ENCODE results near the gene PLA2G2D.
"Not testable (repeated sequence)": the region's sequence is repeated elsewhere in the genome, so short reads cannot be mapped to it uniquely, and the experiment has no call there.

PLA2G2D gene

DNA sequence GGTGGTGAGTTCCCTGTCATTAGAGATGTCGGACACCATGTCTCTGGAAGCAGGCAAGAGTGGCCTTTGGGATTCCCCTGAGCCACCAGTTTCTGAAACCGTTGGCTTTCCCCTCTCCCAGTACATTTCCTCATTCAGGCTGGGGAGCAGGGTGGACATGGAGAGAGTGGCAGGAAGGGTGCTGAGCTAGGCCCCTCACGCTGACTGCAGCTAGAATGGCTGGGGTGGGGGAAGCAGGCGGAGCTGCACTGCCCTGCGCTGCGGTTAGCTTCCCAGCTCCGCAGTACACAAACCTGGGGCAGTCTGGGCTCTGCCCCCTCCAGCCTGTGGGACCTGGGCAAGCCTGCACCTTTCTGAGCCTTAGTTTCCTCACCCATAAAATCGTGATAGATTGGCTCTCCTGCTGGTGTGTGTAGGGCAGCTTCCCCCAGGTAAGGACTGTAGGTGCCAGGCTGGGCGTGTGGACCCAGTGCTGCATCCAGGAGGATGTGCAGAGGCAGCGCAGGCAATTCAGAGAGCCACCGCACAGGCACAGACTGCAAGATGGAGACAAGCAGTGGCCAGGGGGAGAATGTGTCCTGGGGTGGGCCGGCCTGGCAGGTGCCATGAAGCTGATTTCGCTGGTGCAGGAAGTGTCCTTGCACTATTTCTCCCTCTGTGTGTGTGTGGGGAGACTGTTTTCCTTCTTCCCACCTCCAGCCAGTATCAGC lies 22.8 kb upstream of the PLA2G2D start:
- DNase-seq: no peak

DNA sequence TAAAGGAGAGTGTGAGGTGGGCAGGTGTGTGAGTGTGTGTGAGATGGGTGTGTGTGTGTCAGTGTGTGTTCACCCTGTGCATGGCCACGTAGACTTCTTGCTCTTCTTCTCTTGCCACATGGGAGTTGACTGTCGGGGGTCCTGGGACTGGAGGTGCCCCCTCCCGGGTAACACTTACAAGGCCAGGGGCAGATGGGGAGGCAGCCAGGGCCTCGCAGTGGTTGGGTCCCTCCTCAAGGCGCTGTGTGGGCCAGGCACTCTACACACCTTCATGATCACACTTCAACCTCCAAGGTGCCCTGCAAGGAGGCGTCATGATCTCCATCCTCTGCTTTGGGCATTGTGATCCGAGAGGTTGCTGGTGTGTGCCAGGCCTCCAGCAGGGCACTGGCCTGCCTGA lies 22.1 kb upstream of the PLA2G2D start:
- no peak for DNase-seq

DNA sequence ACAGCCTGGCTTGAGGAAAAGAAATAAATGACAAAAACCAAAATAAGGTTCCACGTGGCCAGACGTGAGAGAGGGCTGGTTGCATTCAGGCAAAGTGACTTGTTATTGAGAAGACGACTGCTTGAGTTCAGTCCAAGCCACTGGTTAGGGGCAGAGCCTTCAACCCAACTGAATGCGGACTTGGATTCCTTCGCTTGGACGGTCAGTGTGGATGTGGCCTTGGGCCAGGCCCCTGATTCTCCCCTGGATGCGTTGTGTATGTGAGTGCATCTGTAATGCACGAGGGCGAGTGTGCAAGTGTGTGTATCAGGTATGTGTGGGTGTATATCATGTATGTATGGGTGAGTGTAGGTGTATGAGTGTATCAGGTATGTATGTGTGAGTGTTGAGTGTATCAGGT lies 21.7 kb upstream of the PLA2G2D start:
- DNase-seq: no peak

DNA sequence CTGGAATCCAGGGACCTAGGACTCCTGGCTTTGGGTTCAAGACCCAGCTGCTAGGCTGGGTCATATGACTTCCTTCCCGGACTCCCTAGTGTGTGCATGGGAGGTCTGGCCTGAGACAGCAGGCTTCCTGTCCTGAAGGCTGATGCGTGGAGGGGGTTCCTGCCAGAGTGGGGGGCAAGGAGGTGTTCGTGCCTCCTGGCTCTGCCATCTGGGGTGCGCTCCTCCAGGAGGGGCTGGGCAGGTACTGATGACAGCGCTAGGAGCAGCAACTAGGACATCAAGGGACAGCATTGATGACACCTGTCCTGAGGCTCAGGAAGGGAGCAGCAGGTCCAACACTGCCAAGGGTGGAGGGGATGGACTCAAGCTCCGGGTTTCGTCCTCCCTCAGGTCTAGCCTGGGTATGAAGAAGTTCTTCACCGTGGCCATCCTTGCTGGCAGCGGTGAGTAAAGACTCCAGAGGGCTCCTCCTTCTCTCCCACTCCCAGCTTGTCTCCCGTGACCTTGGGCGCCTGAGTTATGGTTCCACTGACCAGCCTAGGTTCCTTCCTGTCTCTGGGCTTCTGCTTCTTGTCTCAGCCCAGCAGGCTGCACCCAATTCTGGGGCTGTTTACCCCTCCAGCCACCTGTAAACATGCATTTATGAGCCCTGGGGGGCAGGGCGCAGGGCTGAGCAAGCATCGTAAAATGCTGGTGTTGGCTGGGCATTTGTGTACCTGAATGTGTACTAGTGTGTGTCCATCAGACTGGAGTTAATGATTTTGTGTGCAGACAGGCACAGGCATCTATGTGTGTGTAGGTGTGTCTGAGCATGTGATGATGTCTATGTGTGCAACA lies 20.7 kb upstream of the PLA2G2D start:
- no peak for DNase-seq

DNA sequence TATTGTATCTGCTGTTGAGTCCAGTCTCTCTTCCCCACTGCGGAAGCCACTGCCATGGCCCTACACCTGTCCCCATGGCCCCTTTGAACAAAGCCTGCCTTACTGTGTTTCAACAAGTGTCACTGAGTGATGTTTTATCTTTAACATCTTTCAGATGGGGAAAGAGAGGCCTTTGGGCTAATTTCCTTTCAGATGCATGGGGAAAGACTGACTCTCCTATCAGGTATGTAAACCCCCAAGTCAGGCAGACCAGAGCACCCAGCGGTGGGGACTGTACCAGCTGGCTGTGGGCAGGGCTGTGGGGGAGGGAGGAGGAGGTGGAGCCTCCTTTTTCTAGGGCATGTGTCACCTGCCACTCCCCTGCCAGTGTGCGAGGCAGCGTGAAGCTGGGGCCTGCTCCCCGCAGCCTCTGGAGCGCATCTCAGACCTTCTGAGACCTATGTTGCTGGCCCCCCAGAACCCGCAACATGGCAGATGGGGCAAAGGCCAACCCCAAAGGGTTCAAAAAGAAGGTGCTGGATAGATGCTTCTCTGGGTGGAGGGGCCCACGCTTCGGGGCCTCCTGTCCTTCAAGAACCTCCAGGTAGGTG lies 19.7 kb upstream of the PLA2G2D start, which contains the start of gene PLA2G2F:
PLA2G2F (plus strand) TSS at position 363 of the 590 bp plus-strand sequence; CDS start at position 468, 105 bp downstream.
- no peak for DNase-seq

DNA sequence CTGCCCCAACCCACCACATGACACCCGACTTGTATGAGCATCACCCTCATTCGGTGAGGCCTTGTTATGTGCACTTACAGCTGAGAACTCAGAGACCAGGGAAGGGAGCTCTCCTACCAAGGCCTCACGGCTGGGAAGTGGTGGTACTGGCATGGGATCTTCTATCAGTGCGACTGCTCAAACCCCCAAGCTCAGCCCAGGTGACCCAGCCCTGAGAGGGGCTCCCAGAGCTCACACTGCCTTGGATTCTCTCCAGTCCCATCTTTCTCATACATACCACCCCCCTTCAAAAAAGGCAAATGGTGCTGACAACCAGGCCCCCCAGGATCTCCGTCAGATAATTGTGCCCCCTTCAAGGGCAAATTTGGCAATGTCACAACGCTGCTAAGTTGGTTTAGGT lies 19.0 kb upstream of the PLA2G2D start:
- no peak for DNase-seq

DNA sequence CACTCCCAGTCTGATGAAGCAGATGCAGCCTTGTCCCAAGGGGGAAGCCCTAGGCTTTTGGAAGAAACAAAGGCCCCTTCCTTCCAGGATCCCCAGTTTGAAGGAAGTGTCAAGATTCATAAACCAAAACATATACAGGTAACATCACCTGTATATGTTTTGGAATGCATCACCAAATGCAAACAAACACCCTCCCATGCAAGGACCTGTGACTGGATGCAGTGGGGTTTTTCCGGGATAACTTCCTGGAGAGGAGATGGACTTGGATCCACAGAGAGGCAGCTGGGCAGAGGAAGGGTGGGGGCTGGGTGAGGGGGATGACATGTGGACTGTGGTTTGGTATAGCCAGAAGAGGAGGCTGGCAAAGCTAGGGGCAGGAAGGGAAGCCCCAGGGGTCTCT lies 18.3 kb upstream of the PLA2G2D start:
- no peak for DNase-seq

DNA sequence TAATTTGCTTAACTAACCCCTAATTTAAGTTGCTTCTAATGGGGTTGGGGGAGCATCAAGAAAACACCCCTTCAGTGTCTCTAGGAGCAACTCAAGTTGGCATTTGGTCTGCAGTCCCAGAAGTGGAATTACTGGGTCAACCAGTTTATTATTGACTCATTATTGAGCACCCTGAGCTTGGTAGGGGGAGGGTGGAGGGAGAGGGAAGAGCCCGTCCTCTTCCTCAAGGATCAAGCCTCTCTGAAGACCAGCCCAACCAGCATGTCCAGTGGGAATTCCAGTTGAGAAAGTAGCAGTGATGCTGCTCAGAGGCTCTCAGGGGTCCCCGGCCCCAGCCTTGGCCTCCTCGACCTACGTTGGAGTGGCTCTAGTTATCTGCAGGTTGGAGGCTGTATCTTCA lies 17.7 kb upstream of the PLA2G2D start:
- no peak for DNase-seq

DNA sequence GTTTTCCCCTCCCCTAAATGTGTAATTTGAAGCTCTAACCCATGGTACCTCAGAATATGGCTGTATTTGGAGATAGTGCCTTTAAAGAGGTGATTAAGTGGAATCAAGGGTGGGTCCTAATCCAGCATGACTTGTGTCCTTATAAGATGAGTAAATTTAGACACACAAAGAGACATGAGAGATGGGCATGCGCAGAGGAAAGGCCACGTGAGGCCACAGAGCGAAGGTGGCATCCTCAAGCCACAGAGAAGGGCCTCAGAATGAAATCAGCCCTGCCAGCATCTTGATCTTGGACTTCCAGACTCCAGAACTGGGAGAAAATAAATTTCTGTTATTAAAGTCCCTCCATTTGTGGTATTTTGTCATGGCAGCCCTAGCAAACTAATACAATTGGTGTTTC lies 16.9 kb upstream of the PLA2G2D start:
- no peak for DNase-seq

DNA sequence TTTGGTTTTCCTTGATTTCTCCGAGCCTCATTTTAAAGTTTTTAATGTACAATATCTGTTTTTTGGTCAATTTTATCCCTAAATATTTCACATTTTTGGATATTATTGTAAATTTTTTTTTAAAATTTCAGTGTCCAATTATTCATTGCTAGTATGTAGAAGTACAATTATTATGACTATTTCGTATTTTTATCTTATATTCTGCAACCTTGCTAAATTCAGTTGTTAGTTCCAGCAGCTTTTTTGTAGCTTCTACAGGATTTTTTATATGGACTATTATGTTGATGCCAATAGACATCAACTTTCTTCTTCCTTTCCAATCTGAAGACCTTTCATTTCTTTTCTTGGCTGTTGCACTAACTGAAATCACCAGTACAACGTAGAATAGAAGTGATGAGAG lies 15.7 kb upstream of the PLA2G2D start:
- DNase-seq: no peak

DNA sequence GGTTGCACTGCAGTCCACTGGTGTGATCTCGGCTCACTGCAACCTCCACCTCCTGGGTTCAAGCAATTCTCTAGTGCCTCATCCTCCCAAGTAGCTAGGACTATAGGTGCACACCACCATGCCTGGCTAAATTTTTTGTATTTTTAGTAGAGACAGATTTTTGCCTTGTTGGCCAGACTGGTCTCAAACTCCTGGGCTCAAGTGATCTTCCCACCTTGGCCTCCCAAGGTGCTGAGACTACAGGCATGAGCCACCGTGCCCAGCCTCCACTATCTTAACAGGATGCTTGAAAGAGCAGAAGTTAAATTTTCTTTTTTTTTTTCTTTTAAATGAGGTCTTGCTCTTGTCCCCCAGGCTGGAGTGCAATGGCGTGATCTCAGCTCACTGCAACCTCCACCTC lies 11.2 kb upstream of the PLA2G2D start:
- not testable (repeated sequence) for DNase-seq

DNA sequence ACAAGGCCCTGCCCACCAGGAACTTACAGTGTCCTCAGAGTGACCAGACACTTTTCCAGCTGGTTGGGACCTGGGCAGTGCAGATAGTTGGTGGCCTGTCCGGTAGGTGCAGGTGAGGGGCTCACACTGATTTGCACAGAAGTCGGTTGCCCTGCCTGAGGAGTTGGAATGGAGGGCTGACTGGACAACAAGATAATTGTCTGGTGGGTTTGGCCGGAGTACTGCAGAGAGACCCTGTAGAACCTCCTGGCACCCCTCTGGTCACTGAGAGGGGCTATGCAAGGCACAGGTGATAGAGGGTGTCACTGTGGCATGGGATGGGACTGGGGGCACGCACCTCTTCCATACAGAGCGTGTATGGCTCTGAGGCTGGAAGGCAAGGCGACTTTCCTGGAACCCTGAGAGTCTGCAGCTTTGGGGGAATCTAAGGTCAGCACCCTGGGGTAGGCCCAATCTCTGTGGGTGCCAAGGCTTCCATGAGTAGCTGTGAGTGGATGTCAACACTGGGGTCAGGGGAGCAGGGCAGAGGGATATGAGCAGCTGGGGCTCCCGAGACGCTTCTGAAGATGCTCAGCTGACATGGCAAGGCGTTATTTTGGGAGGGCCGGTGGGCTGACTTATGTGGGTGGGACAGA lies 7.6 kb upstream of the PLA2G2D start:
- DNase-seq: no peak

DNA sequence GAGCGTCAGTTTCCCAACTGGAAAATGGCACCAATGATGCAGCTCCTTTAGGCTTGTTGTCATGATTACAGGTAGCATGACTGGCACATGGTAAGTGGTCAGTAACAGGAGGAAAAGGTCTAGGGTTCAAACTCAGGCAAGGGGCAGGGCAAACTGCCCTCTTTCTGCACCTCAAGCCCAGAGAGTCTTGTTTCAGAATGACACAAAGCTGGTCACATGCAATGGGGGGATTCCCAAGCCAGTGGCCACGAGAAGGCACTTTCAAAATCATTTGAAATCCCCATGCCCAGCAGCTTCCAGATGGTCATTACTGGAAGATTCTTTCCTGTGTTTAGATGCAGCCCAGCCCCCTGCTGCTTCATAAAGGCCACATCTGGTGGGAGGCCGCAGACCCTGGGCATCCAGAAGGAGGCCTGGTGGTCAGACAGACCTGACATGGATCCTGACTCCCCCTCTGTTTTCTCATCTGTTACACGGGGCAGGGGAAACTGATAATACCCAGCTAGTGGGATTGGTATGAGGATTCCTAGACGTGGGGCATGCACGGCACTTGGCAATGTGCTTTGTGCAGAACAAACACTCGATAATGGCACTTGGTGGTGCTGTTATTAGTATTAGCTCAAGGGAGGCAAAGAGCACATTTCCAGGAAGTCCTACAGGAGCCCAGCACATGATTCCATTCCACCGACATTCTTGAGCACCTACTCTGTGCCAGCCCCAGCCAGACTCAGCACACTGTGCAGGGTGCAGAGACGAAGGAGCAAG lies 6.9 kb upstream of the PLA2G2D start:
- DNase-seq: no peak

DNA sequence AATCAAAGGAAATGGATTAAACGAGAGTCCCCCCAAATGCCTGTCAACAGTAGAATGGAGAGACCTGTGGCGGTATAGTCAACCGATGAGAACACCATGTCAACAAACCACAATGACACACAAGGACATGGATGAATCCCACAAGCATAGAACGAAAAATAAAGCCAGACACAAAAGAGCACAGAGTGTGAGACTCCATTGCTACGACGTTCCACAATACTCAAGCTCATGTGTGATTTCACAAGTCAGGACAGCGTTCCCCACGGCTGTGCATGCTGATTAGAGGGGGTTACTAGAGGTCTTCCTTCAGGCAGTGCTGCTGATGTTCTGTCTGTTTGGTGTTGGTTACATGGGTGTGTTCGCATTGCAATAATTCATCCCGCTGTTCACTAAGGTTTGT lies 5.8 kb upstream of the PLA2G2D start:
- DNase-seq: no peak

DNA sequence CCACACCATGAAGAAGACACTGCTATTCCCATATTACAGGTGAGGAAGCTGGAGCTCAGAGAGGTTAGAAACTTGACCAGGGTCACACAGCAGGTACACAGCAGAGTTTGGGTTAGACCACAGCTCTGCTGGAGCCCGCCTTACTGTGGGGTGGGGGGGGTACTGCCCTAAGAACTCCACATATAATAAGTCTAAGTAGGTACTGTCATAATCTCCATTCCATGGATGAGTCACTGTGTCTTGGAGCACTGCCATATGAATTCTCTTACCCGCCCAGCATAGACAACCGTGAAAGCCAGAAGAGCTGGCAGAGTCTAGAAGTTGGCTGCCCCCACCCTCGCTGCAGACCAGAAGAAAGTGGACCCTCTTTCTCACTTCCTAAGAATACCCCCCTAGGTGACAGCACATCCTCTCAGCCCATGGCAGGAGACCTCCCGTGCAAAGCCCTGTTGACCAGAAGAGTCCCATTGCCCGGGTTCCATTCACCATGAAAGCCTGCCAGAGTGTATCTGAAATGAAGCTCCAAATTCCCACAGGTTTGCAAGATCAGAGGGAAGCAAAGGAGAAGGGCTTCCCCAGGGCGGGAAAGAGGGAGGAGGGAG lies 5.2 kb upstream of the PLA2G2D start:
- DNase-seq: no peak

DNA sequence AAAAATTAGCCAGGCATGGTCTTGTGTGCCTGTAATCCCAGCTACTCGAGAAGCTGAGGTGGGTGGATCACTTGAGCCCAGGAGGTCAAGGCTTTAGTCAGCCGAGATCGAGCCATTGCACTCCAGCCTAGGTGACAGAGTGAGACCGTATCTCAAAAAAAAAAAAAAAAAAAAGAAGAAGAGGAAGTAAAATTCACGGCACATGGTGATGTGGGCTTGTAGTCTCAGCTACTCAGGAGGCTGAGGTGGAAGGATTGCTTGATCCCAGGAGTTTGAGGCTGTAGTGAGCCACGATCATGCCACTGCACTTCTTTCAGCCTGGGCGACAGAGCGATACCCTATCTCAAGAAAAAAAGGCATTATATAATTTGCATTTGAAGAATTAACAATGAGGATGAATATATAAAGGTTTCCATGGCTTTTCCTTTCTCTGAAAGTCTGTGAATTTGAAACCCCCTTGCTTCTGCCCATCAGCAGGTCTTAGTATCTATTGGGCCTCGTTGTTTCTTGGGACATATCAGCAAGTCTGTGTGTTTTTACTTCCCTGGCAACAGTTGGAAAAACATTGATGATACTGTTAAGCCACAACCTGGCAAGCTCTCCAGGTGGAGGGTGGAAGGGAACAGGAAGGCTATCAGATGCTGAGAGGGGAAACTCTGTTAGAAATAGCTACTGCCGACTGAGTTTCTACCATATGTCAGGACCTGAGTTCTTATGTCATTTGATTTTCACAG lies 4.6 kb upstream of the PLA2G2D start:
- no peak for DNase-seq

DNA sequence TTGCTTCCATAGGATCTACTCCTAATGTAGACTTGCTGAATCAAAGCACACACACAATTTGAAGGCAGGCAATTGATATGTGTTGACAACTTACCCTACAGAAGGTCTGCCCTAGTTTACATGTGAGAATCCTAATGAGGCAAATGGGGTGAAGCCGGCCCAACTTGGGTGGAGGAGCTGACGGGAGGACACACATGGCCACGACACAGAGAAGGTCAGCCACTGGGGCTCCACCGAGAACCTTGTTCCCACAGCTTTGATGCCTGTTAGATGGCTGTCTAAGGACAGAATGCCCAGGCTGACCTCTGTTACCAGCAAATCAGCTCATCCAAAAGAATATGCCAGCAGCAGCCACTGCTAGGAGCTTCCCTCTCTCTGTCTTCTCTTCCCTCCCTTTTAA lies 1.5 kb upstream of the PLA2G2D start:
- DNase-seq: no peak

DNA sequence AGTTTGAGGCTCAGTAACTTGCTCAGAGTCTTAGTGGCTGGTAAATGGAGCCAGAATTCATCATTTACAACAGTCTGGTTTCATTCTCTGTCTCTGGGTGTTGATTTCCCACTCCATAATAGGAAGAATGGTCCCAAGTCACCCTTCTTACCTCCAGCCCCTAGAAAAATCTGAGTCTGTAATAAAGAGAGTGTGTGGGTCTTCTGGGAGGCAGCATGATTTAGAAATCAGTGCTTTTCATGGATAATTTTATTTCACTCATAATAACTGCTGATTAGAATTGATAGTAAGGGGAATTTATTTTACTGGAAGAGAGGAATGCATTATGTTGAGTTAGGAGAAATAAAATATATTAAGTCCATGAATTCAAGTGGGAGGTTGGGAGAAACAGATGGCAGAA lies 2.1 kb downstream of the PLA2G2D start:
- DNase-seq: no peak

DNA sequence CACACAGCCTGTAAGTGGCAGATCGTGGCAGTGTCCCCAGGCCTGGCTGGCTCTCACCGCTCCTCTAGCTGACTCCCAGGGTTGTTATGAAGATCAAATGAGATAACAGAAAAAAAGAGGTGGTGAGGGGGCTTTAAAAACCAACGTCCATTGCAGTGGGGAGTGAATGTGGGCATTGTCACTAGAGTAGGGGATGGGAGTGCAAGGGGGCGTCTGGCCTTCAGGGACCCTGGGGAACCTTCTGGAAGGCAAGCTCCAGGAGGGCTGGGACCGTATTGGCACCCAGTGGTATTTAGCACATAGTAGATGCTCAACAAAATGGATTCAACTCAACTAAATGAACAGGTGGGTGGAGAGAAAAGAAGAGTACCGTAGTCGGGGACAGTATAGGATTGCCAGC lies 3.4 kb downstream of the PLA2G2D start:
- DNase-seq: no peak

DNA sequence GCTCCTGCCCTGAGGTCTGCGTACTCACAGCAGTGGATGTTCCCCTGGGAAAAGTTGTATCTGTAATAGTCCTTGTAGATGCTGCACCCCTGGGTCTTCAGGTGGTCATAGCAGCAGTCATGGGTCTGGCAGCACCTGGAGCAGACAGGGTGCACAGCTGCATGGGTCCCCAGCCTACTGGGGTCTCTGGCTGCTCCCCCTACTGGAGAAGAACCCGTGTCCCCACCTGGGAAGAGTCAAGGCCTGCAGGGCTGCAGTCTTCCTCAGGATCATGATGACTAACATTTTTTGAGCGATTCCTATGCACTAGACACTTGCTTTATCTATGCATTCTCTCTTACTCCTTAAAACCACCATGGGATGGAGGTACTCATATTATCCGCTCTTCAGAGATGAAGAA lies 3.9 kb downstream of the PLA2G2D start:
- no peak for DNase-seq

DNA sequence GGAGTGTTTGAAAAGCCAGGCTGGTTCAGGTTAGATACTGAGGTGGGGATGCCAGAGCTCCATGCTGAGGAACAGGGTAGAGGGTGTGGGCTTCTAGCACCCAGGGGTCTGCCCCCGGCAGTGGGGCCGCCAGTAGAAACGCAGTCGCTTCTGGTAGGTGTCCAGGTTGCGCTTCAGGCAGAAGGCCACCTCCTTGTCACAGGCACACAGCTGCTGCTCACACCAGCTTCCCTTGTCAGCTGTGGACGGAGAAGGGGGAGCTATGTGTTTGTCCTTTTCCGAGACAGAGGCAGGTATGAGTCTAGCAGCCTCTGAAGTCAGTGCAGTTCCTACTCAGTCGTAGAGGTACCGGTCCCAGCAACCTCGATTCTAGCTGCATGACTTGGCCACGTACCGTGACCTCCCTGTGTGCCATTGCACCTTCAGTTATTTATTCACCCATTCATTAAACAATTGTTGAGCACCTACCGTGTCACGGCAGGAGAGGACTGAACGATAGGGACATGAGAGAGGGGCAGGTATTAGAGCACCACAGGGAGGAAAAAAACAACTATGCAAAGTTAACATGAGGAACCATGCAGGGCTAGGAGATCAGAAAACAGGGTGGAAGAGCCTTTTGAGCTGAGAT lies 5.2 kb downstream of the PLA2G2D start:
- DNase-seq: no peak

Measured in NCI-H526 treated with DMSO at 0.1 percent for 48 hours (cell line).